PC-3 (cell line): ENCODE results near the gene ZNF99.
"Not testable (repeated sequence)": the region's sequence is repeated elsewhere in the genome, so short reads cannot be mapped to it uniquely, and the experiment has no call there.

Source experiments
- CTCF ChIP-seq: fragments of 300-600 bp; sonication (generic); conservative IDR thresholded peaks from 2 replicates; pipeline ENCODE4 v1.5.1; 2017; ENCODE audit warnings: antibody characterized with exemption, low read depth, mild to moderate bottlenecking, low read length
- EZH2phosphoT487 ChIP-seq: fragments of 300-600 bp; sonication (generic); IDR thresholded peaks from 2 replicates; pipeline ENCODE4 v1.6.1; 2018; ENCODE audit warnings: mild to moderate bottlenecking, antibody characterized with exemption, low read length, borderline replicate concordance

DNA sequence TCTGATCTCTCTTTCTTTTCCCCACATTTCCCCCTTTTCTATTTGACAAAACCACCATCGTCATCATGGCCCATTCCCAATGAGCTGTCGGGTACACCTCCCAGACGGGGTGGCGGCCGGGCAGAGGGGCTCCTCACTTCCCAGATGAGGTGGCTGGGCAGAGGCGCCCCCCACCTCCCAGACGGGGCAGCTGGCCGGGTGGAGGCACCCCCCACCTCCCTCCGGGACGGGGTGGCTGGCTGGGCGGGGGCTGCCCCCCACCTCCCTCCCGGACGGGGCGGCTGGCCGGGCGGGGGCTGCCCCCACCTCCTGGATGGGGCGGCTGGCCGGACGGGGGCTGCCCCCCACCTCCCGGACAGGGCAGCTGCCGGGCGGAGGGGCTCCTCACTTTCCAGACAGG is 81.3 kb downstream of the ZNF99 start:
- TF ChIP-seq CTCF, EZH2phosphoT487: not testable (repeated sequence)
